ENCODE measurements around the gene RANBP17. TPM values are rescaled to one million over a fixed set of nuclear protein-coding genes. Genes with fewer than 3 reads are reported as not detected.
A peak's percentile ranks its signal among the peaks of the same experiment; 100 is the strongest.

Gene RANBP17
- 6.0 and 19.3 TPM in 2 replicates for total RNA-seq (2014; rRNA removed)
- Bru-seq, nascent RNA, result percentile 53 among the genes with signal in this experiment
- percentile 46 among the genes with signal in this experiment for BruChase-seq, experiment 1, labeled RNA remaining after a 6-hour chase
- BruChase-seq, experiment 2, labeled RNA remaining after a 2-hour chase, result percentile 63 among the genes with signal in this experiment
- long read RNA-seq, partial matches to known transcripts, result 0 of 2 reads
- long read RNA-seq, other reads (novel, unspliced or antisense), result 2 of 2 reads

GRCh38 chr5:170861917-170862766 is at the start of gene RANBP17:
Gene RANBP17, plus strand, starts transcription at chr5:170862018.
- Histone ChIP-seq H2AFZ (ENCODE audit: low read length) (peak within 1 kb of the TSS; percentile 81), H3K4me3 (ENCODE audit: low read length) (peak within 1 kb of the TSS; percentile 79), H3K27me3 (ENCODE audit: low read length) (no peaks in the 10 kb centered on the region), H3K9me2 (replicated peaks; ENCODE audit: low read length) (no peaks in the 10 kb centered on the region), H3K4me1 (ENCODE audit: insufficient read depth, low read length) (peaks cover 6% of the 10 kb centered on the region; the same call in 1 of the 2 replicates), H3F3A (ENCODE audit: low read length, unreplicated experiment) (no peaks in the 10 kb centered on the region), H3K79me2 (ENCODE audit: low read length) (peaks cover 15% of the 10 kb centered on the region), H3K9ac (ENCODE audit: low read length) (peak within 1 kb of the TSS; percentile 69), H3K36me3 (ENCODE audit: low read depth, low read length) (no peaks in the 10 kb centered on the region), H3K27ac (ENCODE audit: low read length) (no peak within 1 kb of the TSS), H3K9me3 (ENCODE audit: low read length) (peaks cover 7% of the 10 kb centered on the region; the same call in 1 of the 2 replicates), H3K4me2 (ENCODE audit: low read length) (peak within 1 kb of the TSS; percentile 89), H4K20me1 (ENCODE audit: low read length) (no peaks in the 10 kb centered on the region)
- no TSS peak for BruUV-seq (replicated peaks)
- peak; percentile 32 for DNase-seq
- intact Hi-C loops (cut with micrococcal nuclease), result loop anchor here (2.0 to 5.0 kb wide), 2 partner anchors 31 to 45 kb away; no protein-coding TSS in a partner anchor
- POLR2A ChIA-PET (ENCODE audit: unreplicated experiment), result no interaction called here
- ATAC-seq, result peak; percentile 77
- CTCF ChIA-PET, result no interaction called here
- no peak for TF ChIP-seq EZH2phosphoT487 (IDR thresholded peaks at IDR 0.05; ENCODE audit: borderline replicate concordance, low read length)
- no peak for TF ChIP-seq CTCF (conservative IDR thresholded peaks at IDR 0.05; ENCODE audit: low read depth, low read length)
- no peak for TF ChIP-seq EZH2 (IDR thresholded peaks at IDR 0.05; ENCODE audit: low read length, unreplicated experiment)

GRCh38 chr5:170813231-170813630 is 48.6 kb upstream of the RANBP17 start:
- no peaks in the 10 kb centered on the region for H3K79me2 ChIP-seq (ENCODE audit: low read length)
- no peaks in the 10 kb centered on the region for H3K27me3 ChIP-seq (ENCODE audit: low read length)
- H3K9ac ChIP-seq (ENCODE audit: low read length), result no peak overlapping the region
- TF ChIP-seq EZH2phosphoT487 (IDR thresholded peaks at IDR 0.05; ENCODE audit: borderline replicate concordance, low read length) (no peak), CTCF (conservative IDR thresholded peaks at IDR 0.05; ENCODE audit: low read depth, low read length) (no peak), EZH2 (IDR thresholded peaks at IDR 0.05; ENCODE audit: low read length, unreplicated experiment) (no peak)
- no peaks in the 10 kb centered on the region for H3K9me3 ChIP-seq (ENCODE audit: low read length)
- H3K36me3 ChIP-seq (ENCODE audit: low read depth, low read length), result no peaks in the 10 kb centered on the region
- no peaks in the 10 kb centered on the region for H3F3A ChIP-seq (ENCODE audit: low read length, unreplicated experiment)
- no peaks in the 10 kb centered on the region for H4K20me1 ChIP-seq (ENCODE audit: low read length)
- POLR2A ChIA-PET (ENCODE audit: unreplicated experiment), result no interaction called here
- no peaks in the 10 kb centered on the region for H3K4me1 ChIP-seq (ENCODE audit: insufficient read depth, low read length)
- ATAC-seq (no peak), DNase-seq (no peak)
- intact Hi-C loops (cut with micrococcal nuclease), result no loop called here
- BruUV-seq (replicated peaks), result no TSS peak
- no peak overlapping the region for H3K4me2 ChIP-seq (ENCODE audit: low read length)
- no peaks in the 10 kb centered on the region for H3K9me2 ChIP-seq (replicated peaks; ENCODE audit: low read length)
- H3K27ac ChIP-seq (ENCODE audit: low read length), result no peak overlapping the region
- CTCF ChIA-PET, result no interaction called here
- H2AFZ ChIP-seq (ENCODE audit: low read length), result no peak overlapping the region
- H3K4me3 ChIP-seq (ENCODE audit: low read length), result no peak overlapping the region
